ENCODE measurements around the gene SH2D5. TPM values are rescaled to one million over a fixed set of nuclear protein-coding genes. Genes with fewer than 3 reads are reported as not detected.

SH2D5 gene
- total and polyA plus RNA-seq, 2 donors: 0.14 to 1.4 TPM

GRCh38 chr1:20725189-20726117 lies 7.0 kb downstream of the SH2D5 start:
- no peak overlapping the region for H3K27ac ChIP-seq (ENCODE audit: low read depth in 1 of 2, low read length in 1 of 2)
- H3K4me1 ChIP-seq (ENCODE audit: control insufficient read depth in 2 of 2, insufficient read depth in 2 of 2, low read length in 2 of 2): peaks cover 0 to 5% of the 10 kb centered on the region in 2 donors
- H3K9me3 ChIP-seq (ENCODE audit: control insufficient read depth in 2 of 2, insufficient read depth in 1 of 2, low read length in 1 of 2): no peaks in the 10 kb centered on the region
- WGBS: 91% methylated on average over 29 of the region's 29 CpGs
- peaks cover 14 to 44% of the 10 kb centered on the region in 2 donors for H3K27me3 ChIP-seq (ENCODE audit: control insufficient read depth in 2 of 2, insufficient read depth in 1 of 2, low read length in 1 of 2)
- no peaks in the 10 kb centered on the region for H3K36me3 ChIP-seq (ENCODE audit: control insufficient read depth in 2 of 2, insufficient read depth in 2 of 2, low read length in 1 of 2)
- DNase-seq (ENCODE audit: low read depth in 6 of 9, low spot score in 9 of 9): no peak
- no peak overlapping the region for H3K4me3 ChIP-seq (ENCODE audit: low read length in 2 of 2)

GRCh38 chr1:20724364-20725188 lies 7.9 kb downstream of the SH2D5 start:
- Histone ChIP-seq H3K27ac (ENCODE audit: low read depth in 1 of 2, low read length in 1 of 2) (no peak overlapping the region), H3K4me3 (ENCODE audit: low read length in 2 of 2) (no peak overlapping the region), H3K9me3 (ENCODE audit: control insufficient read depth in 2 of 2, insufficient read depth in 1 of 2, low read length in 1 of 2) (no peaks in the 10 kb centered on the region), H3K27me3 (ENCODE audit: control insufficient read depth in 2 of 2, insufficient read depth in 1 of 2, low read length in 1 of 2) (peaks cover 8 to 44% of the 10 kb centered on the region in 2 donors), H3K4me1 (ENCODE audit: control insufficient read depth in 2 of 2, insufficient read depth in 2 of 2, low read length in 2 of 2) (no peaks in the 10 kb centered on the region), H3K36me3 (ENCODE audit: control insufficient read depth in 2 of 2, insufficient read depth in 2 of 2, low read length in 1 of 2) (no peaks in the 10 kb centered on the region)
- no peak for DNase-seq (ENCODE audit: low read depth in 6 of 9, low spot score in 9 of 9)
- WGBS: 96% methylated on average over 17 of the region's 17 CpGs

DNA sequence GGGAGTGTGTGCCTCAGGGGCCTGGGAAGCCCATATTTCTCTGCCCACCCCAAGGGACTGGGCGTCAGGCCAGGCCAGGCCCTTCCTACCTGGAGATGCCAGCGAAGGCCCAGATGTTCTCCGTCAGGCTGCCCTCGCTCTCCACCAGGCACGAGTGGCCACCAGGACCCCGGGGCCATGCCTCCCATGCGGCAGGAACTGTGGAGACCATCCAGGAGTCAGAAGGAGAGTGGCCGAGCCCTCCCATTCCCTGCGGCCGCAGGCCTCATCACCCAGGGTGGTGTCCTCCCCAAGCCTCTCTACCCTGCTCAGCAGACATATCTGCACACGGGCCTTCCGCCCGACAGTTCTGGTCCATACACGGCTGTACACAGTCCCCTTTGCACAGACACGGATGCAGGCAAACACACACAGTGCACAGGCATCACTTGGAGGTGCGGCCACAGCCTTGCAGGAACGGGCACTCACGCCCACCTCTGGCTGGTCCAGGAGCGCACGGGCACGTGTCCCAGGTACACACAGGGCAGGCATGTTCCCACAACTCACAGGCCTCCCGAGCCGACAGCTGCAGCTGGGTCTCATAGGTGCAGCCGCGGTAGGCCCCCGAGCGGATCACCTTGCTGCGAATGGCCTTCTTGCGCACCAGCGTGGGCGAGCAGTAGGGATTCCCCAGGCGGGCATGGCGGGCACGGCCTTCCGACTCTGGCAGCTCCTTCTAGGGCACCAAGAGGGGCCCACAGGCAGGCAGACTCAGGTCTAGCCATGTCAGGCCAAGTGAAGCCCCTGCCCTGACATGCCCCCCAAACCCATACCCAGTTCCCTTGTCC lies 8.8 kb downstream of the SH2D5 start:
- Histone ChIP-seq H3K27ac (ENCODE audit: low read depth in 1 of 2, low read length in 1 of 2) (no peak overlapping the region), H3K27me3 (ENCODE audit: control insufficient read depth in 2 of 2, insufficient read depth in 1 of 2, low read length in 1 of 2) (peaks cover 3 to 44% of the 10 kb centered on the region in 2 donors), H3K36me3 (ENCODE audit: control insufficient read depth in 2 of 2, insufficient read depth in 2 of 2, low read length in 1 of 2) (no peaks in the 10 kb centered on the region), H3K4me1 (ENCODE audit: control insufficient read depth in 2 of 2, insufficient read depth in 2 of 2, low read length in 2 of 2) (no peaks in the 10 kb centered on the region), H3K9me3 (ENCODE audit: control insufficient read depth in 2 of 2, insufficient read depth in 1 of 2, low read length in 1 of 2) (no peaks in the 10 kb centered on the region), H3K4me3 (ENCODE audit: low read length in 2 of 2) (no peak overlapping the region)
- no peak for DNase-seq (ENCODE audit: low read depth in 6 of 9, low spot score in 9 of 9)
- 96% methylated on average over 35 of the region's 35 CpGs for WGBS

- Histone ChIP-seq H3K27me3 (ENCODE audit: control insufficient read depth in 2 of 2, insufficient read depth in 1 of 2, low read length in 1 of 2) (peaks cover 2 to 44% of the 10 kb centered on the region in 2 donors), H3K4me1 (ENCODE audit: control insufficient read depth in 2 of 2, insufficient read depth in 2 of 2, low read length in 2 of 2) (peaks cover 0 to 2% of the 10 kb centered on the region in 2 donors), H3K9me3 (ENCODE audit: control insufficient read depth in 2 of 2, insufficient read depth in 1 of 2, low read length in 1 of 2) (no peaks in the 10 kb centered on the region), H3K36me3 (ENCODE audit: control insufficient read depth in 2 of 2, insufficient read depth in 2 of 2, low read length in 1 of 2) (no peaks in the 10 kb centered on the region), H3K27ac (ENCODE audit: low read depth in 1 of 2, low read length in 1 of 2) (no peak overlapping the region), H3K4me3 (ENCODE audit: low read length in 2 of 2) (no peak overlapping the region)
- no peak for DNase-seq (ENCODE audit: low read depth in 6 of 9, low spot score in 9 of 9)
- 95% methylated on average over 4 of the region's 4 CpGs for WGBS
Observed at GRCh38 chr1:20723159-20723536, 9.4 kb downstream of the SH2D5 start.

- DNase-seq (ENCODE audit: low read depth in 6 of 9, low spot score in 9 of 9): no peak
- H3K4me1 ChIP-seq (ENCODE audit: control insufficient read depth in 2 of 2, insufficient read depth in 2 of 2, low read length in 2 of 2): peaks cover 4% of the 10 kb centered on the region in 2 donors
Observed at GRCh38 chr1:20721117-20722061, 11.1 kb downstream of the SH2D5 start.

GRCh38 chr1:20720631-20721091 lies 11.8 kb downstream of the SH2D5 start:
- peaks cover 4% of the 10 kb centered on the region in 2 donors for H3K4me1 ChIP-seq (ENCODE audit: control insufficient read depth in 2 of 2, insufficient read depth in 2 of 2, low read length in 2 of 2)
- 96% methylated on average over 12 of the region's 12 CpGs for WGBS
- no peak for DNase-seq (ENCODE audit: low read depth in 6 of 9, low spot score in 9 of 9)

More at GRCh38 chr1:20721117-20722061, 11.1 kb downstream of the SH2D5 start:
- Histone ChIP-seq H3K9me3 (ENCODE audit: control insufficient read depth in 2 of 2, insufficient read depth in 1 of 2, low read length in 1 of 2) (no peaks in the 10 kb centered on the region), H3K27me3 (ENCODE audit: control insufficient read depth in 2 of 2, insufficient read depth in 1 of 2, low read length in 1 of 2) (peaks cover 12 to 47% of the 10 kb centered on the region in 2 donors), H3K36me3 (ENCODE audit: control insufficient read depth in 2 of 2, insufficient read depth in 2 of 2, low read length in 1 of 2) (no peaks in the 10 kb centered on the region), H3K4me3 (ENCODE audit: low read length in 2 of 2) (no peak overlapping the region), H3K27ac (ENCODE audit: low read depth in 1 of 2, low read length in 1 of 2) (no peak overlapping the region)
- 94% methylated on average over 29 of the region's 29 CpGs for WGBS

GRCh38 chr1:20719871-20720620 lies 12.5 kb downstream of the SH2D5 start:
- Histone ChIP-seq H3K27ac (ENCODE audit: low read depth in 1 of 2, low read length in 1 of 2) (no peak overlapping the region), H3K4me3 (ENCODE audit: low read length in 2 of 2) (no peak overlapping the region), H3K36me3 (ENCODE audit: control insufficient read depth in 2 of 2, insufficient read depth in 2 of 2, low read length in 1 of 2) (no peaks in the 10 kb centered on the region), H3K9me3 (ENCODE audit: control insufficient read depth in 2 of 2, insufficient read depth in 1 of 2, low read length in 1 of 2) (no peaks in the 10 kb centered on the region), H3K27me3 (ENCODE audit: control insufficient read depth in 2 of 2, insufficient read depth in 1 of 2, low read length in 1 of 2) (peaks cover 15 to 57% of the 10 kb centered on the region in 2 donors), H3K4me1 (ENCODE audit: control insufficient read depth in 2 of 2, insufficient read depth in 2 of 2, low read length in 2 of 2) (peaks cover 4% of the 10 kb centered on the region in 2 donors)
- WGBS: 93% methylated on average over 5 of the region's 5 CpGs
- no peak for DNase-seq (ENCODE audit: low read depth in 6 of 9, low spot score in 9 of 9)

More at GRCh38 chr1:20720631-20721091, 11.8 kb downstream of the SH2D5 start:
- H3K9me3 ChIP-seq (ENCODE audit: control insufficient read depth in 2 of 2, insufficient read depth in 1 of 2, low read length in 1 of 2): no peaks in the 10 kb centered on the region
- peaks cover 15 to 51% of the 10 kb centered on the region in 2 donors for H3K27me3 ChIP-seq (ENCODE audit: control insufficient read depth in 2 of 2, insufficient read depth in 1 of 2, low read length in 1 of 2)
- H3K27ac ChIP-seq (ENCODE audit: low read depth in 1 of 2, low read length in 1 of 2): no peak overlapping the region
- no peak overlapping the region for H3K4me3 ChIP-seq (ENCODE audit: low read length in 2 of 2)
- H3K36me3 ChIP-seq (ENCODE audit: control insufficient read depth in 2 of 2, insufficient read depth in 2 of 2, low read length in 1 of 2): no peaks in the 10 kb centered on the region
